K562 (cell line): ENCODE results near the gene GJB2. TPM values are rescaled to one million over a fixed set of nuclear protein-coding genes. Genes with fewer than 3 reads are reported as not detected.

Experiments used
- ATAC-seq: fragments of 200-7000 bp; cut with Tn5 transposase; 3 replicates; pipeline ENCODE4 v1.9.1; 2020; ENCODE audit warnings: moderate library complexity
- BruUV-seq: library from RNA; stranded (reverse); fragments of 400-500 nt; replicated peaks from 2 replicates; lab custom pipeline; 2021; lab: Mats Ljungman, UMichigan
- CTCF ChIA-PET: fragments of 300-600 bp; formaldehyde crosslinking; extraction: SDS; loops from one replicate; lab custom pipeline; 2021; ENCODE audit warnings: low intra/inter-chr PET ratio; lab: Yijun Ruan, JAX
- POLR2A ChIA-PET: fragments of 300-600, 350-650 bp; sonication (Branson Sonifier 250); formaldehyde crosslinking; extraction: SDS; loops from one replicate; lab custom pipeline; 2021; ENCODE audit warnings: antibody characterized with exemption, inconsistent platforms; lab: Yijun Ruan, JAX
- DNase-seq, 4 experiments: peaks; one replicate each; pipeline versions ENCODE4 v3.0.0 to v3.0.0-alpha.2; 2011 to 2018; ENCODE audit warnings: low spot score in 3 of 4, mixed read lengths in 3 of 4; ENCODE audit errors: extremely low read depth in 1 of 4
- FAIRE-seq: peaks from 2 replicates; lab custom pipeline; 2011; peaks lifted over from hg19 to GRCh38; lab: Jason Lieb, UNC
- H2AFZ ChIP-seq: 2 replicates; pipeline ENCODE4 v1.6.0; 2011; ENCODE audit warnings: low read depth, low read length, control low read depth, inconsistent platforms
- H3K27ac ChIP-seq: fragments of 200-600 bp; 3 replicates; pipeline ENCODE4 v1.8.0; 2011; ENCODE audit warnings: low read depth, mild to moderate bottlenecking, control low read depth, inconsistent platforms, low read length, moderate library complexity, mixed read lengths; ENCODE audit errors: extremely low read depth
- H3K27me3 ChIP-seq, 2 experiments: fragments of 300-600 bp in 1 of 2; 2 replicates in 1 of 2; 3 replicates in 1 of 2; pipeline versions ENCODE4 v1.6.0 to v1.8.0; 2011; ENCODE audit warnings: inconsistent platforms in 2 of 2, low read length in 2 of 2, mild to moderate bottlenecking in 1 of 2, mixed read lengths in 1 of 2, moderate library complexity in 1 of 2; ENCODE audit not compliant: control insufficient read depth in 2 of 2, insufficient read depth in 2 of 2
- H3K36me3 ChIP-seq: fragments of 300-600 bp; 3 replicates; pipeline ENCODE4 v1.8.0; 2011; ENCODE audit warnings: mild to moderate bottlenecking, low read length, inconsistent platforms; ENCODE audit not compliant: control insufficient read depth, insufficient read depth
- H3K4me1 ChIP-seq, 2 experiments: fragments of 200-600 bp in 1 of 2; replicated peaks in 1 of 2; 2 replicates in 1 of 2; 3 replicates in 1 of 2; pipeline versions ENCODE4 v1.5.1 to v1.8.0; 2011; ENCODE audit warnings: inconsistent platforms in 2 of 2, low read length in 2 of 2, mild to moderate bottlenecking in 1 of 2, mixed read lengths in 1 of 2, moderate library complexity in 1 of 2; ENCODE audit not compliant: control insufficient read depth in 2 of 2, insufficient read depth in 2 of 2
- H3K4me2 ChIP-seq: 2 replicates; pipeline ENCODE4 v1.6.1; 2011; ENCODE audit warnings: low read length, control low read depth, inconsistent platforms, mixed read lengths; ENCODE audit not compliant: insufficient read depth
- H3K4me3 ChIP-seq: fragments of 200-600 bp; sonication (generic), shearing (Covaris generic); 2 replicates; pipeline ENCODE4 v1.5.1; 2016; ENCODE audit warnings: control low read depth, inconsistent platforms
- H3K79me2 ChIP-seq: fragments of 200-600 bp; 3 replicates; pipeline ENCODE4 v1.8.0; 2011; ENCODE audit warnings: low read length, inconsistent platforms; ENCODE audit not compliant: control insufficient read depth, insufficient read depth
- H3K9ac ChIP-seq, 2 experiments: 2 replicates each; pipeline versions ENCODE4 v1.6.0 to v1.6.1; 2011; ENCODE audit warnings: low read depth in 2 of 2, low read length in 2 of 2, control low read depth in 1 of 2, inconsistent platforms in 1 of 2, mild to moderate bottlenecking in 1 of 2, mixed read lengths in 1 of 2; ENCODE audit not compliant: insufficient read depth in 1 of 2
- H3K9me1 ChIP-seq: one replicate; pipeline ENCODE4 v1.6.0; 2011; ENCODE audit warnings: inconsistent platforms, mild to moderate bottlenecking, low read length, moderate library complexity; ENCODE audit not compliant: control insufficient read depth, insufficient read depth
- H3K9me3 ChIP-seq: replicated peaks from 2 replicates; pipeline ENCODE4 v1.5.1; 2011; ENCODE audit warnings: low read depth, low read length, inconsistent platforms; ENCODE audit not compliant: control insufficient read depth, insufficient read depth
- H4K20me1 ChIP-seq: replicated peaks from 2 replicates; pipeline ENCODE4 v1.6.1; 2011; ENCODE audit warnings: low read length, inconsistent platforms, mixed read lengths; ENCODE audit not compliant: control insufficient read depth, insufficient read depth
- CREB3L1 ChIP-seq: fragments of 450-650 bp; IDR thresholded peaks from 2 replicates; pipeline ENCODE4 v1.6.1; 2014; ENCODE audit warnings: low read depth, mild to moderate bottlenecking, moderate library complexity, borderline replicate concordance
- FOXK1 ChIP-seq: sonication (generic); formaldehyde crosslinking; IDR thresholded peaks from 2 replicates; pipeline ENCODE4 v1.8.0; 2022; ENCODE audit warnings: missing genetic modification reagents, mild to moderate bottlenecking, borderline replicate concordance
- GABPB1 ChIP-seq: sonication (generic); formaldehyde crosslinking; IDR thresholded peaks from 2 replicates; pipeline ENCODE4 v1.8.0; 2022; ENCODE audit warnings: mild to moderate bottlenecking, missing genetic modification reagents
- KLF13 ChIP-seq: fragments of 450-650 bp; IDR thresholded peaks from 2 replicates; pipeline ENCODE4 v1.6.1; 2016; ENCODE audit warnings: missing genetic modification characterization, low read depth, mild to moderate bottlenecking, missing compliant biosample characterization, moderate library complexity, borderline replicate concordance
- MCM3 ChIP-seq: fragments of 450-650 bp; IDR thresholded peaks from 2 replicates; pipeline ENCODE4 v1.6.1; 2016
- NCOA1 ChIP-seq: fragments of 450-650 bp; IDR thresholded peaks from 2 replicates; pipeline ENCODE4 v1.6.1; 2016; ENCODE audit warnings: low read depth
- RBFOX2 ChIP-seq: fragments of 200-400 bp; formaldehyde crosslinking; IDR thresholded peaks from 2 replicates; pipeline ENCODE4 v1.6.1; 2017; ENCODE audit warnings: low read depth, mild to moderate bottlenecking, low read length, moderate library complexity
- TBP ChIP-seq: optimal IDR thresholded peaks from 2 replicates; pipeline ENCODE3; 2011; ENCODE audit warnings: low read depth, low read length, improper control_type of control experiment
- ZNF124 ChIP-seq: sonication (generic); formaldehyde crosslinking; IDR thresholded peaks from 2 replicates; pipeline ENCODE4 v1.8.1; 2022; ENCODE audit warnings: missing genetic modification reagents
- ZNF23 ChIP-seq: fragments of 250-450 bp; sonication (Bioruptor Pico); IDR thresholded peaks from 2 replicates; pipeline ENCODE4 v1.4.0; 2020; ENCODE audit warnings: mild to moderate bottlenecking
- ZNF354B ChIP-seq: fragments of 250-450 bp; sonication (Bioruptor Pico); IDR thresholded peaks from 2 replicates; pipeline ENCODE4 v1.4.0; 2020
- ZNF717 ChIP-seq: fragments of 250-450 bp; sonication (Bioruptor Pico); IDR thresholded peaks from 2 replicates; pipeline ENCODE4 v1.5.0; 2021
- WGBS: fragments of 100-300 bp; shearing (Covaris generic); methylation state at CpG from one replicate; pipeline ENCODE4 v1.1.6; 2016; ENCODE audit warnings: low coverage, mixed read lengths; ENCODE audit not compliant: insufficient coverage; ENCODE audit errors: missing lambda C conversion rate; 5-methylcytosine and 5-hydroxymethylcytosine counted together
- in situ Hi-C: fragments of 300-500 bp; cut with MboI; formaldehyde crosslinking; loops from 4 replicates; pipeline ENCODE4 v1.15.0; 2018; ENCODE audit warnings: inconsistent platforms, mixed read lengths
- intact Hi-C: fragments of 100-400 bp; cut with micrococcal nuclease; formaldehyde crosslinking; loops from 2 replicates; pipeline ENCODE4 v1.14.2; 2022
- polyA plus RNA-seq, 8 experiments: library from polyadenylated mRNA; depleted of rRNA in 4 of 8; stranded (reverse) in 5 of 8; unstranded in 3 of 8; fragments of >200 nt; fragmentation: Nextera tagmentation in 2 of 8; fragmentation: Illumina TruSeq in 1 of 8; extraction: Ambion mirVana in 2 of 8; extraction: Trizol in 1 of 8; gene quantifications; 2 replicates each; pipeline versions ENCODE4 v1.2.1 to v1.2.3, GENCODE V29; 2011 to 2014; ENCODE audit warnings: inconsistent platforms in 1 of 8, missing spikeins in 1 of 8
- total RNA-seq, 7 experiments: library from RNA; depleted of rRNA in 6 of 7; stranded (reverse); fragments of >200 nt in 6 of 7; fragmentation: Illumina TruSeq in 2 of 7; extraction: Trizol in 2 of 7; gene quantifications; 2 replicates each; pipeline versions ENCODE4 v1.2.1 to v1.2.3, GENCODE V29; 2011 to 2021; ENCODE audit warnings: low replicate concordance in 1 of 7
- TF ChIP-seq, protein P1 (sequence below): fragments of 250-450 bp; sonication (Bioruptor Pico); IDR thresholded peaks from 2 replicates; pipeline ENCODE4 v1.8.0; 2021; ENCODE audit warnings: moderate library complexity, mild to moderate bottlenecking, inconsistent platforms

GJB2 gene
- total and polyA plus RNA-seq, 9 of the 15 experiments (the other 6 are each of a cell fraction or from before 2014, with no cell fraction given): not detected

- H3K79me2 ChIP-seq: no peaks in the 10 kb centered on the region
- POLR2A ChIA-PET: interaction anchor here (0.6 to 1.0 kb wide), 2 partner anchors 19 to 33 kb away, joined by 3 read pairs; no protein-coding TSS in a partner anchor
- H3K4me1 ChIP-seq: no peaks in the 10 kb centered on the region; a peak in 1 of 5 replicates
- DNase-seq (no peak), ATAC-seq (no peak), FAIRE-seq (no peak)
- no peak overlapping the region for H3K4me3 ChIP-seq
- no peaks in the 10 kb centered on the region for H4K20me1 ChIP-seq
- no peak overlapping the region for H3K9ac ChIP-seq
- in situ Hi-C loops: no loop called here
- no peak for TF ChIP-seq RBFOX2
- no peak for TF ChIP-seq ZNF354B (CRISPR knock-in tag)
- TF ChIP-seq, protein P1, sequence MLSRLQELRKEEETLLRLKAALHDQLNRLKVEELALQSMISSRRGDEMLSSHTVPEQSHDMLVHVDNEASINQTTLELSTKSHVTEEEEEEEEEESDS (CRISPR knock-in tag): no peak
- H3K36me3 ChIP-seq: no peaks in the 10 kb centered on the region
- no peak overlapping the region for H2AFZ ChIP-seq
- H3K27ac ChIP-seq: no peak overlapping the region
- H3K9me3 ChIP-seq: no peaks in the 10 kb centered on the region
- no peaks in the 10 kb centered on the region for H3K9me1 ChIP-seq
- CTCF ChIA-PET: no interaction called here
- H3K4me2 ChIP-seq: no peak overlapping the region
- intact Hi-C loops: no loop called here
- WGBS: 7% methylated on average over 10 of the region's 11 CpGs
- no TSS peak for BruUV-seq
- H3K27me3 ChIP-seq: peaks cover 0 to 10% of the 10 kb centered on the region in 2 experiments; a peak in 2 of 5 replicates
Measured at GRCh38 chr13:20206065-20206697, 13.4 kb upstream of the GJB2 start.

DNA sequence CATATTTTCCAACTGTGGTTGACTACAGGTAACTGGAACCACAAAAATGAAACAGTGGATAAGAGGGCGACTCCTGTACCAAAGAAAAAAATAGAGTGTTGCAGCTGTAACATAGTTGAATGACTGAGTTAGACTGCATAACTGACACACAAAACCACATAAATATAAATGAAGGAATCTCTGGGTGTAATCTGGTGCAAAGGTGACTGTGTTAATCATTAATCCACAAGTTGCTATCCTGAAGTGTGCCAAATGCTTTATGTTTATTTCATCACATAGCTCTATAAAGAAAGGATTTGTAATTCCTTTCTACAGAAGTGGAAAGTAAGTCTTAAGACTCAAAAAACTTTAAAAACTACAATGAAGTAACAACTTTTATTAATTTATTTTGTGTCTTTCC, 6.0 kb upstream of the GJB2 start:
- POLR2A ChIA-PET: no interaction called here
- in situ Hi-C loops: no loop called here
- FAIRE-seq (no peak), DNase-seq (no peak), ATAC-seq (no peak)
- no peaks in the 10 kb centered on the region for H4K20me1 ChIP-seq
- H3K4me3 ChIP-seq: no peak overlapping the region
- intact Hi-C loops: loop anchor here (5.0 kb wide), 2 partner anchors 289 to 729 kb away; no protein-coding TSS in a partner anchor
- CTCF ChIA-PET: no interaction called here
- no TSS peak for BruUV-seq
- H3K36me3 ChIP-seq: no peaks in the 10 kb centered on the region
- H3K9me3 ChIP-seq: no peaks in the 10 kb centered on the region
- peaks cover 3 to 7% of the 10 kb centered on the region in 2 experiments; a peak in 3 of 5 replicates for H3K27me3 ChIP-seq
- no peak overlapping the region for H3K9ac ChIP-seq
- no peaks in the 10 kb centered on the region for H3K9me1 ChIP-seq
- TF ChIP-seq ZNF124 (CRISPR knock-in tag) (no peak), KLF13 (tag) (no peak), ZNF717 (CRISPR knock-in tag) (no peak), FOXK1 (CRISPR knock-in tag) (no peak), MCM3 (no peak), NCOA1 (no peak), CREB3L1 (no peak), ZNF23 (CRISPR knock-in tag) (no peak), TBP (no peak), GABPB1 (CRISPR knock-in tag) (no peak)
- no peaks in the 10 kb centered on the region for H3K79me2 ChIP-seq
- no peak overlapping the region for H3K27ac ChIP-seq
- 7% methylated on average over 1 of the region's 1 CpG for WGBS
- H3K4me1 ChIP-seq: no peaks in the 10 kb centered on the region
- no peak overlapping the region for H3K4me2 ChIP-seq
- no peak overlapping the region for H2AFZ ChIP-seq
